Measurements from ENCODE around the gene UFM1. TPM values are rescaled to one million over a fixed set of nuclear protein-coding genes. Genes with fewer than 3 reads are reported as not detected.

UFM1 gene
- total RNA-seq, 4 donors from 2014 or later, result 18.3 to 61.6 (median 37.2) TPM

DNA sequence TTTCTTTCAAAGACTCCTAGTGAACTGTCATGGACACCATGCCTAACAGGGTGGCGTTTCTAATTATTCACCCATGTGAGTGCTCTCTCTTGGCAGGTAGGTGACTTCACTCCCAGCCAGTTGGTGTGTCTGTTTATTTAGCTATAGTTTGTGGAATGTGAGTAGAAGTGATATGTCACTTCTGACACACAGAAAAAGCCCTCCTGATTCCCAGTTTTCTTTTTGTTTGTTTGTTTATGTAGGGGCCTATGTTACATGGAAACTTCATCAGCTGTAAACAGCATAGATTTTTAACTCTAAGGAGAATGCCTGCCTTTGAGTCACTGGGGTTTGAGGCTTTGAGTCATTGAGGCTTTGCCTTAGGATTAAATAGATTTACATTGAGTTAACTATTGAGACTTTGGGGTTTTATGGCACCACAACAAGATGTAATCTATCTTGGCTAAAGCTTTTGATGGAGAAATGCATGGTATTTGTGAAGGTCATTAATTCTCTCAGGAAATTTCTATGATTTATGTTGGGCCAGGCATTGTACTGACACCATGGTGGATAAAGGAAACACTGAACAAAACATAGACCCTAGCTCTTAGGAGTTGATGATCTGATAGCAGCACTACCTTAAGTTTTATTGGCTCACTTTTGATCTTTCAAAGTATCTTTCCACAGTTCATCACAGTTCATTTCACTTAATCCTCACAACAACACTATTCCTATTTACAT, 45.3 kb downstream of the UFM1 start:
- no peak for DNase-seq
- intact Hi-C loops (cut with DNase I; ENCODE audit: low total_unique reads), result no loop called here
- no peak for TF ChIP-seq POLR2A (IDR thresholded peaks at IDR 0.05)
- TF ChIP-seq POLR2AphosphoS5 (IDR thresholded peaks at IDR 0.05), result no peak
- TF ChIP-seq EP300 (IDR thresholded peaks at IDR 0.05; ENCODE audit: low read depth), result no peak
- TF ChIP-seq, protein P1, sequence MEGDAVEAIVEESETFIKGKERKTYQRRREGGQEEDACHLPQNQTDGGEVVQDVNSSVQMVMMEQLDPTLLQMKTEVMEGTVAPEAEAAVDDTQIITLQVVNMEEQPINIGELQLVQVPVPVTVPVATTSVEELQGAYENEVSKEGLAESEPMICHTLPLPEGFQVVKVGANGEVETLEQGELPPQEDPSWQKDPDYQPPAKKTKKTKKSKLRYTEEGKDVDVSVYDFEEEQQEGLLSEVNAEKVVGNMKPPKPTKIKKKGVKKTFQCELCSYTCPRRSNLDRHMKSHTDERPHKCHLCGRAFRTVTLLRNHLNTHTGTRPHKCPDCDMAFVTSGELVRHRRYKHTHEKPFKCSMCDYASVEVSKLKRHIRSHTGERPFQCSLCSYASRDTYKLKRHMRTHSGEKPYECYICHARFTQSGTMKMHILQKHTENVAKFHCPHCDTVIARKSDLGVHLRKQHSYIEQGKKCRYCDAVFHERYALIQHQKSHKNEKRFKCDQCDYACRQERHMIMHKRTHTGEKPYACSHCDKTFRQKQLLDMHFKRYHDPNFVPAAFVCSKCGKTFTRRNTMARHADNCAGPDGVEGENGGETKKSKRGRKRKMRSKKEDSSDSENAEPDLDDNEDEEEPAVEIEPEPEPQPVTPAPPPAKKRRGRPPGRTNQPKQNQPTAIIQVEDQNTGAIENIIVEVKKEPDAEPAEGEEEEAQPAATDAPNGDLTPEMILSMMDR (IDR thresholded peaks at IDR 0.05), result no peak
- Histone ChIP-seq H3K36me3 (no peaks in the 10 kb centered on the region), H3K9me3 (no peaks in the 10 kb centered on the region), H3K4me1 (peaks cover 0 to 9% (median 1%) of the 10 kb centered on the region in 4 donors), H3K4me3 (no peak overlapping the region), H3K27ac (no peak overlapping the region), H3K27me3 (no peaks in the 10 kb centered on the region)
- WGBS, 2 donors (ENCODE audit: low coverage in 1 of 2), result 41% methylated on average over 1 of the region's 1 CpG; no CpG with 5 or more reads in 1 of the 2 donors
- in situ Hi-C loops (cut with MboI; ENCODE audit: low pct_ligation_motif_present in 1 of 4, low pct_unique_long_range_greater_than_20kb in 1 of 4, low sequenced_read_pairs in 3 of 4), result no loop called here

DNA sequence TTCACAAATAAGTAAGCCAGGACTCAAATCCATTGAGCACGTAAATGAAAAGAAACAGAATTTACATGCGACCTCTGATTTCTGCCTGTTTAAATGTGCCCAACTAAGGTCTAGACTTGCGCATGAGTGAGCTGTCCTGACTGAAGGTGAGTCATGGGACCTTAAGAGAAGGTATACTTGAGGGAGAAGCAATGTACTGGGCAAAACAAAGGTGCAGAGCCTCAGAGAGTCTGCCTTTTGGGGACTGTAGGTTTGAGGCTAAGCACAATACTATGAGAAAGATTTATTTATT, 45.8 kb downstream of the UFM1 start:
- 86 to 89% methylated on average over 3 of the region's 3 CpGs for WGBS, 2 donors (ENCODE audit: low coverage in 1 of 2)
- no peak for DNase-seq
- H3K36me3 ChIP-seq, result no peaks in the 10 kb centered on the region
- peaks cover 0 to 11% (median 2%) of the 10 kb centered on the region in 4 donors for H3K4me1 ChIP-seq
- TF ChIP-seq EP300 (IDR thresholded peaks at IDR 0.05; ENCODE audit: low read depth), result no peak
- no peak for TF ChIP-seq POLR2A (IDR thresholded peaks at IDR 0.05)
- TF ChIP-seq POLR2AphosphoS5 (IDR thresholded peaks at IDR 0.05), result no peak
- TF ChIP-seq, protein P1 (IDR thresholded peaks at IDR 0.05), result no peak
- H3K27ac ChIP-seq, result no peak overlapping the region
- H3K9me3 ChIP-seq, result no peaks in the 10 kb centered on the region
- in situ Hi-C loops (cut with MboI; ENCODE audit: low pct_ligation_motif_present in 1 of 4, low pct_unique_long_range_greater_than_20kb in 1 of 4, low sequenced_read_pairs in 3 of 4), result no loop called here
- no peaks in the 10 kb centered on the region for H3K27me3 ChIP-seq
- intact Hi-C loops (cut with DNase I; ENCODE audit: low total_unique reads), result no loop called here
- no peak overlapping the region for H3K4me3 ChIP-seq

DNA sequence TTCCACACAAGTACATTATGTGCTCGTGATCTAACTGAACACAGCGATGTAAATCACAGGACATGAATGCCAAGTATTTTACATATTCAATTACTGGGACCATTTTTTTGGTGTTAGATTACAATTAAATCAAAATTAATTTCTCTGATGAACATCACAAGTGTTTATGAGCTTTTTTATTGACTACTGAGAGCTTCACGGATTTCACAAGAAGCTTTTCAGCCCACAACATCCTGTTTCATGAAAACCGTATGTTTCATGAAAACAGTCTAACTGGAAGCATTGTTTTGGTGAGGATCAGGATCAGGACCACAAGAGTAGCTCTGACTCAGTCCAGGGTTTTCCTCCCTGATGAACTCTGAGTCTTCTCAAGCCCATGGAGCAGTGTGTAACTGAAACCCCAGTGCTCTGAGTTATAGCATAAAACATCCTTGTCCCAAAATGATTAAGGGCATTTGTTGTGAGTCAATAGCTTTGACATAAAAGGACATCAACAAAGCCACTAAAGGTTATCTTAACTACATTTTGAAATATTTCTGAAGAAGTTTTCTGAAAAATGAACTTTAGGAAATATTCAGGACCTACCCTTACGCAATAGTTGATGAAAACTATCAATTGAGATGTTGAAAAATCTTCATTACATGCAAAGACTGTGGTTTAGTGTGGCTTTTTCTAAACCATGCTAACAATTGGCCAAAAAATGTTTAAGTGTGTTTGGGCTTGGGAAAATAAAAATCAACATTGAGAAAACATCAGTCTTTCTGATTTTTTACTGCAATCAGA, 49.3 kb downstream of the UFM1 start:
- WGBS, 2 donors (ENCODE audit: low coverage in 1 of 2), result 50 to 51% methylated on average over 5 of the region's 5 CpGs
- Histone ChIP-seq H3K27me3 (no peaks in the 10 kb centered on the region), H3K9me3 (no peaks in the 10 kb centered on the region), H3K27ac (peak overlapping the region in 1 of 4 donors; percentile 2), H3K36me3 (no peaks in the 10 kb centered on the region), H3K4me1 (peaks cover 0 to 11% (median 2%) of the 10 kb centered on the region in 4 donors), H3K4me3 (no peak overlapping the region)
- no peak for DNase-seq
- intact Hi-C loops (cut with DNase I; ENCODE audit: low total_unique reads) (no loop called here), in situ Hi-C loops (cut with MboI; ENCODE audit: low pct_ligation_motif_present in 1 of 4, low pct_unique_long_range_greater_than_20kb in 1 of 4, low sequenced_read_pairs in 3 of 4) (no loop called here)
- TF ChIP-seq POLR2A (IDR thresholded peaks at IDR 0.05) (no peak), EP300 (IDR thresholded peaks at IDR 0.05; ENCODE audit: low read depth) (no peak), POLR2AphosphoS5 (IDR thresholded peaks at IDR 0.05) (no peak)
- TF ChIP-seq, protein P1 (IDR thresholded peaks at IDR 0.05), result no peak

DNA sequence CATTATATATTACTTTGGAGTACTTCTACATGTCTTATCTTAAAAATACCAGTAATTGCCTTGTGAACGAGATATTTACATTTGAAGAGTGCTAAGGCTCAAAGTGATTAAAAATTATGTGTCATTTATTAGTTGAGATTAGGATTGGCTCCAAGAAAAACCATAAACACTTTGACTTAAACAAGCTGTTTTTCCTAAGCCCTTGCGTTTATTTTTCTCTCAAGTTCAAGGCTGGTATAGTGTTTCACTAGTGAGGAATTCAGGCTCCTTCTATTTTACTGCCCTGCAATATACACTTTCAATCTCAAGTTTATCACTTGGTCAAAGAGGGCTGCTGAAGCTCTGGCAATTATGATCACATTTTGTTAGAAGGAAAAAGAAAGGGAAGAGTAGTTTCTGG, 49.9 kb downstream of the UFM1 start:
- Histone ChIP-seq H3K36me3 (no peaks in the 10 kb centered on the region), H3K9me3 (no peaks in the 10 kb centered on the region), H3K4me1 (peaks cover 0 to 11% (median 2%) of the 10 kb centered on the region in 4 donors), H3K4me3 (no peak overlapping the region), H3K27ac (no peak overlapping the region), H3K27me3 (no peaks in the 10 kb centered on the region)
- intact Hi-C loops (cut with DNase I; ENCODE audit: low total_unique reads) (no loop called here), in situ Hi-C loops (cut with MboI; ENCODE audit: low pct_ligation_motif_present in 1 of 4, low pct_unique_long_range_greater_than_20kb in 1 of 4, low sequenced_read_pairs in 3 of 4) (no loop called here)
- WGBS, 2 donors (ENCODE audit: low coverage in 1 of 2), result 24 to 35% methylated on average over 2 of the region's 2 CpGs
- no peak for DNase-seq
- TF ChIP-seq POLR2AphosphoS5 (IDR thresholded peaks at IDR 0.05) (no peak), EP300 (IDR thresholded peaks at IDR 0.05; ENCODE audit: low read depth) (no peak), POLR2A (IDR thresholded peaks at IDR 0.05) (no peak)
- TF ChIP-seq, protein P1 (IDR thresholded peaks at IDR 0.05), result no peak
